Endothelial cell (in vitro differentiated cells): ENCODE results near the gene SYNE2. TPM values are rescaled to one million over a fixed set of nuclear protein-coding genes. Genes with fewer than 3 reads are reported as not detected.
"Not testable (repeated sequence)": the region's sequence is repeated elsewhere in the genome, so short reads cannot be mapped to it uniquely, and the experiment has no call there.

Experiments
- DNase-seq: peaks from one replicate; pipeline ENCODE4 v3.0.0; 2021; ENCODE audit warnings: low spot score
- H3K27ac Mint-ChIP-seq: one replicate; pipeline ENCODE4 v1.8.0; 2021; ENCODE audit warnings: mixed read lengths, inconsistent platforms; ENCODE audit not compliant: unreplicated experiment
- H3K27me3 Mint-ChIP-seq: one replicate; pipeline ENCODE4 v1.8.0; 2021; ENCODE audit warnings: mild to moderate bottlenecking, moderate library complexity, mixed read lengths, inconsistent platforms; ENCODE audit not compliant: unreplicated experiment
- H3K36me3 Mint-ChIP-seq: one replicate; pipeline ENCODE4 v1.8.0; 2021; ENCODE audit warnings: mild to moderate bottlenecking, low read depth, mixed read lengths, inconsistent platforms; ENCODE audit not compliant: unreplicated experiment
- H3K4me1 Mint-ChIP-seq: one replicate; pipeline ENCODE4 v1.8.0; 2021; ENCODE audit warnings: mild to moderate bottlenecking, mixed read lengths, inconsistent platforms; ENCODE audit not compliant: unreplicated experiment
- H3K4me3 Mint-ChIP-seq: one replicate; pipeline ENCODE4 v1.8.0; 2021; ENCODE audit warnings: mild to moderate bottlenecking, mixed read lengths, inconsistent platforms; ENCODE audit not compliant: unreplicated experiment
- H3K9me3 Mint-ChIP-seq: one replicate; pipeline ENCODE4 v1.8.0; 2021; ENCODE audit warnings: mixed read lengths, inconsistent platforms; ENCODE audit not compliant: unreplicated experiment
- CTCF ChIP-seq: fragments of 200-600 bp; sonication (generic); IDR thresholded peaks from one replicate; pipeline ENCODE4 v1.5.0; 2021; ENCODE audit warnings: antibody characterized with exemption; ENCODE audit not compliant: unreplicated experiment
- total RNA-seq: library from RNA; stranded (reverse); fragmentation: NEBNext Ultra II Directional; extraction: Animal tissue kit (Norgen Biotek cat#: 25700); gene quantifications from one replicate; pipeline ENCODE4 v1.2.1, GENCODE V29; 2021; ENCODE audit not compliant: unreplicated experiment

Gene SYNE2
- total RNA-seq, 1 donor from 2014 or later, result 35.9 TPM

GRCh38 chr14:64210216-64210615 lies 357.4 kb downstream of the SYNE2 start:
- H3K27ac Mint-ChIP-seq, result no peak overlapping the region
- no peaks in the 10 kb centered on the region for H3K4me1 Mint-ChIP-seq
- no peak overlapping the region for H3K4me3 Mint-ChIP-seq
- DNase-seq, result no peak
- H3K27me3 Mint-ChIP-seq, result no peaks in the 10 kb centered on the region
- no peak for TF ChIP-seq CTCF
- H3K9me3 Mint-ChIP-seq, result no peaks in the 10 kb centered on the region
- peaks cover 4% of the 10 kb centered on the region for H3K36me3 Mint-ChIP-seq

- H3K4me1 Mint-ChIP-seq, H3K4me3 Mint-ChIP-seq, DNase-seq, H3K36me3 Mint-ChIP-seq, H3K9me3 Mint-ChIP-seq, H3K27ac Mint-ChIP-seq, H3K27me3 Mint-ChIP-seq: not testable (repeated sequence)
Measured at GRCh38 chr14:64210912-64211311, 358.1 kb downstream of the SYNE2 start.

- TF ChIP-seq CTCF, result no peak
- no peak for DNase-seq
- Mint-ChIP-seq H3K36me3 (peaks cover 10% of the 10 kb centered on the region), H3K27ac (no peak overlapping the region), H3K9me3 (no peaks in the 10 kb centered on the region), H3K4me3 (no peak overlapping the region), H3K4me1 (no peaks in the 10 kb centered on the region), H3K27me3 (no peaks in the 10 kb centered on the region)
Measured at GRCh38 chr14:64212666-64213065, 359.9 kb downstream of the SYNE2 start.

- no peaks in the 10 kb centered on the region for H3K27me3 Mint-ChIP-seq
- no peak for DNase-seq
- TF ChIP-seq CTCF, result no peak
- H3K36me3 Mint-ChIP-seq, result peaks cover 10% of the 10 kb centered on the region
- no peaks in the 10 kb centered on the region for H3K9me3 Mint-ChIP-seq
- H3K27ac Mint-ChIP-seq, result no peak overlapping the region
- no peak overlapping the region for H3K4me3 Mint-ChIP-seq
- H3K4me1 Mint-ChIP-seq, result no peaks in the 10 kb centered on the region
Measured at GRCh38 chr14:64213086-64213485, 360.3 kb downstream of the SYNE2 start.

- H3K4me1 Mint-ChIP-seq, result no peaks in the 10 kb centered on the region
- H3K27me3 Mint-ChIP-seq, result no peaks in the 10 kb centered on the region
- no peak overlapping the region for H3K27ac Mint-ChIP-seq
- no peak overlapping the region for H3K4me3 Mint-ChIP-seq
- no peak for DNase-seq
- TF ChIP-seq CTCF, result no peak
- peaks cover 10% of the 10 kb centered on the region for H3K36me3 Mint-ChIP-seq
- no peaks in the 10 kb centered on the region for H3K9me3 Mint-ChIP-seq
Measured at GRCh38 chr14:64213853-64214570, 361.2 kb downstream of the SYNE2 start.
